Activated naive CD4-positive, alpha-beta T cell treated with anti-CD3 and anti-CD28 coated beads, Interleukin-2, amount 50 U/mL, for 16 hours (primary cell): ENCODE results near the gene CD7.
A peak's percentile ranks its signal among the peaks of the same experiment; 100 is the strongest.

Experiments used
- DNase-seq: peaks from one replicate; pipeline ENCODE4 v3.0.0-alpha.2; 2020

CD7 gene

GRCh38 chr17:82277851-82278250 is 39.6 kb downstream of the CD7 start:
- no peak for DNase-seq

GRCh38 chr17:82276938-82277337 is 40.5 kb downstream of the CD7 start:
- no peak for DNase-seq

- DNase-seq, result no peak
Measured at GRCh38 chr17:82275326-82275725, 42.1 kb downstream of the CD7 start.

- no peak for DNase-seq
Measured at GRCh38 chr17:82274134-82275020, 43.0 kb downstream of the CD7 start.

- peak; percentile 94 for DNase-seq
Measured at GRCh38 chr17:82273327-82274133, 43.9 kb downstream of the CD7 start, which contains the start of gene CSNK1D. TSS of gene CSNK1D (minus strand) at chr17:82273700. CDS start at chr17:82273381, 319 bp downstream.

GRCh38 chr17:82272495-82273326 is 44.7 kb downstream of the CD7 start:
- peak; percentile 37 for DNase-seq

- no peak for DNase-seq
Measured at GRCh38 chr17:82271401-82271800, 46.0 kb downstream of the CD7 start.

GRCh38 chr17:82270651-82271050 is 46.8 kb downstream of the CD7 start:
- no peak for DNase-seq

- no peak for DNase-seq
Measured at GRCh38 chr17:82269882-82270500, 47.4 kb downstream of the CD7 start.

GRCh38 chr17:82269138-82269881 is 48.1 kb downstream of the CD7 start:
- DNase-seq, result no peak

- DNase-seq, result peak; percentile 35
Measured at GRCh38 chr17:82267575-82268379, 49.6 kb downstream of the CD7 start.

- DNase-seq, result no peak
Measured at GRCh38 chr17:82266142-82266541, 51.3 kb downstream of the CD7 start.
